ENCODE results near the gene ZNF771.

GRCh38 chr16:30414159-30414558 is 6.8 kb downstream of the ZNF771 start:
- TF ChIP-seq POLR2AphosphoS5 (IDR thresholded peaks at IDR 0.05; ENCODE audit: low read depth) (no peak), EZH2phosphoT487 (IDR thresholded peaks at IDR 0.05; ENCODE audit: unreplicated experiment) (no peak), ETS1 (IDR thresholded peaks at IDR 0.05) (no peak), EZH2 (IDR thresholded peaks at IDR 0.05; ENCODE audit: low read depth, unreplicated experiment) (no peak), JUNB (IDR thresholded peaks at IDR 0.05; ENCODE audit: unreplicated experiment) (no peak), CREB1 (CRISPR knock-in tag; IDR thresholded peaks at IDR 0.05; ENCODE audit: low read depth) (no peak), ZNF331 (CRISPR knock-in tag; IDR thresholded peaks at IDR 0.05; ENCODE audit: low read depth) (no peak), STAT1 (IDR thresholded peaks at IDR 0.05; ENCODE audit: unreplicated experiment) (no peak), NANOG (IDR thresholded peaks at IDR 0.05; ENCODE audit: borderline replicate concordance) (no peak)
- TF ChIP-seq, protein P1, sequence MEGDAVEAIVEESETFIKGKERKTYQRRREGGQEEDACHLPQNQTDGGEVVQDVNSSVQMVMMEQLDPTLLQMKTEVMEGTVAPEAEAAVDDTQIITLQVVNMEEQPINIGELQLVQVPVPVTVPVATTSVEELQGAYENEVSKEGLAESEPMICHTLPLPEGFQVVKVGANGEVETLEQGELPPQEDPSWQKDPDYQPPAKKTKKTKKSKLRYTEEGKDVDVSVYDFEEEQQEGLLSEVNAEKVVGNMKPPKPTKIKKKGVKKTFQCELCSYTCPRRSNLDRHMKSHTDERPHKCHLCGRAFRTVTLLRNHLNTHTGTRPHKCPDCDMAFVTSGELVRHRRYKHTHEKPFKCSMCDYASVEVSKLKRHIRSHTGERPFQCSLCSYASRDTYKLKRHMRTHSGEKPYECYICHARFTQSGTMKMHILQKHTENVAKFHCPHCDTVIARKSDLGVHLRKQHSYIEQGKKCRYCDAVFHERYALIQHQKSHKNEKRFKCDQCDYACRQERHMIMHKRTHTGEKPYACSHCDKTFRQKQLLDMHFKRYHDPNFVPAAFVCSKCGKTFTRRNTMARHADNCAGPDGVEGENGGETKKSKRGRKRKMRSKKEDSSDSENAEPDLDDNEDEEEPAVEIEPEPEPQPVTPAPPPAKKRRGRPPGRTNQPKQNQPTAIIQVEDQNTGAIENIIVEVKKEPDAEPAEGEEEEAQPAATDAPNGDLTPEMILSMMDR (conservative IDR thresholded peaks at IDR 0.05; ENCODE audit: low read depth in 2 of 2), result no peak
- TF ChIP-seq, protein P2, sequence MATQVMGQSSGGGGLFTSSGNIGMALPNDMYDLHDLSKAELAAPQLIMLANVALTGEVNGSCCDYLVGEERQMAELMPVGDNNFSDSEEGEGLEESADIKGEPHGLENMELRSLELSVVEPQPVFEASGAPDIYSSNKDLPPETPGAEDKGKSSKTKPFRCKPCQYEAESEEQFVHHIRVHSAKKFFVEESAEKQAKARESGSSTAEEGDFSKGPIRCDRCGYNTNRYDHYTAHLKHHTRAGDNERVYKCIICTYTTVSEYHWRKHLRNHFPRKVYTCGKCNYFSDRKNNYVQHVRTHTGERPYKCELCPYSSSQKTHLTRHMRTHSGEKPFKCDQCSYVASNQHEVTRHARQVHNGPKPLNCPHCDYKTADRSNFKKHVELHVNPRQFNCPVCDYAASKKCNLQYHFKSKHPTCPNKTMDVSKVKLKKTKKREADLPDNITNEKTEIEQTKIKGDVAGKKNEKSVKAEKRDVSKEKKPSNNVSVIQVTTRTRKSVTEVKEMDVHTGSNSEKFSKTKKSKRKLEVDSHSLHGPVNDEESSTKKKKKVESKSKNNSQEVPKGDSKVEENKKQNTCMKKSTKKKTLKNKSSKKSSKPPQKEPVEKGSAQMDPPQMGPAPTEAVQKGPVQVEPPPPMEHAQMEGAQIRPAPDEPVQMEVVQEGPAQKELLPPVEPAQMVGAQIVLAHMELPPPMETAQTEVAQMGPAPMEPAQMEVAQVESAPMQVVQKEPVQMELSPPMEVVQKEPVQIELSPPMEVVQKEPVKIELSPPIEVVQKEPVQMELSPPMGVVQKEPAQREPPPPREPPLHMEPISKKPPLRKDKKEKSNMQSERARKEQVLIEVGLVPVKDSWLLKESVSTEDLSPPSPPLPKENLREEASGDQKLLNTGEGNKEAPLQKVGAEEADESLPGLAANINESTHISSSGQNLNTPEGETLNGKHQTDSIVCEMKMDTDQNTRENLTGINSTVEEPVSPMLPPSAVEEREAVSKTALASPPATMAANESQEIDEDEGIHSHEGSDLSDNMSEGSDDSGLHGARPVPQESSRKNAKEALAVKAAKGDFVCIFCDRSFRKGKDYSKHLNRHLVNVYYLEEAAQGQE (IDR thresholded peaks at IDR 0.05; ENCODE audit: unreplicated experiment), result no peak
- TF ChIP-seq, protein P3, sequence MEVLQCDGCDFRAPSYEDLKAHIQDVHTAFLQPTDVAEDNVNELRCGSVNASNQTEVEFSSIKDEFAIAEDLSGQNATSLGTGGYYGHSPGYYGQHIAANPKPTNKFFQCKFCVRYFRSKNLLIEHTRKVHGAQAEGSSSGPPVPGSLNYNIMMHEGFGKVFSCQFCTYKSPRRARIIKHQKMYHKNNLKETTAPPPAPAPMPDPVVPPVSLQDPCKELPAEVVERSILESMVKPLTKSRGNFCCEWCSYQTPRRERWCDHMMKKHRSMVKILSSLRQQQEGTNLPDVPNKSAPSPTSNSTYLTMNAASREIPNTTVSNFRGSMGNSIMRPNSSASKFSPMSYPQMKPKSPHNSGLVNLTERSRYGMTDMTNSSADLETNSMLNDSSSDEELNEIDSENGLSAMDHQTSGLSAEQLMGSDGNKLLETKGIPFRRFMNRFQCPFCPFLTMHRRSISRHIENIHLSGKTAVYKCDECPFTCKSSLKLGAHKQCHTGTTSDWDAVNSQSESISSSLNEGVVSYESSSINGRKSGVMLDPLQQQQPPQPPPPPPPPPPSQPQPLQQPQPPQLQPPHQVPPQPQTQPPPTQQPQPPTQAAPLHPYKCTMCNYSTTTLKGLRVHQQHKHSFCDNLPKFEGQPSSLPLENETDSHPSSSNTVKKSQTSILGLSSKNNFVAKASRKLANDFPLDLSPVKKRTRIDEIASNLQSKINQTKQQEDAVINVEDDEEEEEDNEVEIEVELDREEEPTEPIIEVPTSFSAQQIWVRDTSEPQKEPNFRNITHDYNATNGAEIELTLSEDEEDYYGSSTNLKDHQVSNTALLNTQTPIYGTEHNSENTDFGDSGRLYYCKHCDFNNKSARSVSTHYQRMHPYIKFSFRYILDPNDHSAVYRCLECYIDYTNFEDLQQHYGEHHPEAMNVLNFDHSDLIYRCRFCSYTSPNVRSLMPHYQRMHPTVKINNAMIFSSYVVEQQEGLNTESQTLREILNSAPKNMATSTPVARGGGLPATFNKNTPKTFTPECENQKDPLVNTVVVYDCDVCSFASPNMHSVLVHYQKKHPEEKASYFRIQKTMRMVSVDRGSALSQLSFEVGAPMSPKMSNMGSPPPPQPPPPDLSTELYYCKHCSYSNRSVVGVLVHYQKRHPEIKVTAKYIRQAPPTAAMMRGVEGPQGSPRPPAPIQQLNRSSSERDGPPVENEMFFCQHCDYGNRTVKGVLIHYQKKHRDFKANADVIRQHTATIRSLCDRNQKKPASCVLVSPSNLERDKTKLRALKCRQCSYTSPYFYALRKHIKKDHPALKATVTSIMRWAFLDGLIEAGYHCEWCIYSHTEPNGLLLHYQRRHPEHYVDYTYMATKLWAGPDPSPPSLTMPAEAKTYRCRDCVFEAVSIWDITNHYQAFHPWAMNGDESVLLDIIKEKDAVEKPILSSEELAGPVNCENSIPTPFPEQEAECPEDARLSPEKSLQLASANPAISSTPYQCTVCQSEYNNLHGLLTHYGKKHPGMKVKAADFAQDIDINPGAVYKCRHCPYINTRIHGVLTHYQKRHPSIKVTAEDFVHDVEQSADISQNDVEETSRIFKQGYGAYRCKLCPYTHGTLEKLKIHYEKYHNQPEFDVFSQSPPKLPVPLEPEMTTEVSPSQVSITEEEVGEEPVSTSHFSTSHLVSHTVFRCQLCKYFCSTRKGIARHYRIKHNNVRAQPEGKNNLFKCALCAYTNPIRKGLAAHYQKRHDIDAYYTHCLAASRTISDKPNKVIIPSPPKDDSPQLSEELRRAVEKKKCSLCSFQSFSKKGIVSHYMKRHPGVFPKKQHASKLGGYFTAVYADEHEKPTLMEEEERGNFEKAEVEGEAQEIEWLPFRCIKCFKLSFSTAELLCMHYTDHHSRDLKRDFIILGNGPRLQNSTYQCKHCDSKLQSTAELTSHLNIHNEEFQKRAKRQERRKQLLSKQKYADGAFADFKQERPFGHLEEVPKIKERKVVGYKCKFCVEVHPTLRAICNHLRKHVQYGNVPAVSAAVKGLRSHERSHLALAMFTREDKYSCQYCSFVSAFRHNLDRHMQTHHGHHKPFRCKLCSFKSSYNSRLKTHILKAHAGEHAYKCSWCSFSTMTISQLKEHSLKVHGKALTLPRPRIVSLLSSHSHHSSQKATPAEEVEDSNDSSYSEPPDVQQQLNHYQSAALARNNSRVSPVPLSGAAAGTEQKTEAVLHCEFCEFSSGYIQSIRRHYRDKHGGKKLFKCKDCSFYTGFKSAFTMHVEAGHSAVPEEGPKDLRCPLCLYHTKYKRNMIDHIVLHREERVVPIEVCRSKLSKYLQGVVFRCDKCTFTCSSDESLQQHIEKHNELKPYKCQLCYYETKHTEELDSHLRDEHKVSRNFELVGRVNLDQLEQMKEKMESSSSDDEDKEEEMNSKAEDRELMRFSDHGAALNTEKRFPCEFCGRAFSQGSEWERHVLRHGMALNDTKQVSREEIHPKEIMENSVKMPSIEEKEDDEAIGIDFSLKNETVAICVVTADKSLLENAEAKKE (CRISPR knock-in tag; IDR thresholded peaks at IDR 0.05), result no peak
